Panc1 (cell line): ENCODE results near the gene BCLAF1.

Experiments used
- POLR2AphosphoS5 ChIP-seq: IDR thresholded peaks from 2 replicates; pipeline ENCODE4 v1.6.1; 2012; ENCODE audit warnings: mild to moderate bottlenecking, low read depth, low read length, moderate library complexity
- TF ChIP-seq, protein P1 (sequence below): fragments of 450-650 bp; IDR thresholded peaks from 2 replicates; pipeline ENCODE4 v1.5.1; 2017; ENCODE audit warnings: mild to moderate bottlenecking

DNA sequence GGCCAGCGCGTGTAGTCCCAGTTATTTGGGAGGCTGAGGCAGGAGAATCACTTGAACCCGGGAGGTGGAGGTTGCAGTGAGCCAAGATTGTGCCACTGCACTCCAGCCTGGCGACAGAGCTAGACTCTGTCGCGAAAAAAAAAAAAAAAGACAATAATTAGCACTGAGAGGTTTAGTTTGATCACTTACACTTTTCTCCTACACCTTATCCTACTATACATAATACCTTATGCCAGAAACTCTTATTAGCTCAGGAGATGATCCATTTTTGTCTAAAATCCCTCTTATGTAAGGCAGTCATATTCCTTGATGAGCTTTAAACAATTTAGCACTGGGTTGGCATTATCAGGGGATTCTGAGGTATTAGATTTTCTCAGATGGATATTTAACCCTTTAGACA lies 35.9 kb downstream of the BCLAF1 start:
- TF ChIP-seq, protein P1, sequence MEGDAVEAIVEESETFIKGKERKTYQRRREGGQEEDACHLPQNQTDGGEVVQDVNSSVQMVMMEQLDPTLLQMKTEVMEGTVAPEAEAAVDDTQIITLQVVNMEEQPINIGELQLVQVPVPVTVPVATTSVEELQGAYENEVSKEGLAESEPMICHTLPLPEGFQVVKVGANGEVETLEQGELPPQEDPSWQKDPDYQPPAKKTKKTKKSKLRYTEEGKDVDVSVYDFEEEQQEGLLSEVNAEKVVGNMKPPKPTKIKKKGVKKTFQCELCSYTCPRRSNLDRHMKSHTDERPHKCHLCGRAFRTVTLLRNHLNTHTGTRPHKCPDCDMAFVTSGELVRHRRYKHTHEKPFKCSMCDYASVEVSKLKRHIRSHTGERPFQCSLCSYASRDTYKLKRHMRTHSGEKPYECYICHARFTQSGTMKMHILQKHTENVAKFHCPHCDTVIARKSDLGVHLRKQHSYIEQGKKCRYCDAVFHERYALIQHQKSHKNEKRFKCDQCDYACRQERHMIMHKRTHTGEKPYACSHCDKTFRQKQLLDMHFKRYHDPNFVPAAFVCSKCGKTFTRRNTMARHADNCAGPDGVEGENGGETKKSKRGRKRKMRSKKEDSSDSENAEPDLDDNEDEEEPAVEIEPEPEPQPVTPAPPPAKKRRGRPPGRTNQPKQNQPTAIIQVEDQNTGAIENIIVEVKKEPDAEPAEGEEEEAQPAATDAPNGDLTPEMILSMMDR = no peak
- TF ChIP-seq POLR2AphosphoS5 = peak; percentile 34; the same call in 1 of the 2 replicates
